Fibroblast of the aortic adventitia (primary cell): ENCODE measurements around the gene IFNA2. TPM values are rescaled to one million over a fixed set of nuclear protein-coding genes. Genes with fewer than 3 reads are reported as not detected.

Source experiments
- DNase-seq: peaks from one replicate; pipeline ENCODE4 v3.0.0-alpha.2; 2010; ENCODE audit warnings: low read depth
- H3K4me3 ChIP-seq: 2 replicates; pipeline ENCODE4 v1.5.1; 2011; ENCODE audit warnings: low read depth, mild to moderate bottlenecking, control low read depth, low read length, moderate library complexity
- total RNA-seq: library from RNA; depleted of rRNA; stranded (reverse); fragments of >200 nt; gene quantifications from 2 replicates; pipeline ENCODE4 v1.2.3, GENCODE V29; 2012; ENCODE audit warnings: low replicate concordance
- TF ChIP-seq, protein P1 (sequence below): IDR thresholded peaks from 2 replicates; pipeline ENCODE4 v1.5.1; 2011; ENCODE audit warnings: mild to moderate bottlenecking, low read length, control low read depth, inconsistent platforms; ENCODE audit not compliant: insufficient read depth

The IFNA2 gene
- total RNA-seq, 1 donor, result not detected

DNA sequence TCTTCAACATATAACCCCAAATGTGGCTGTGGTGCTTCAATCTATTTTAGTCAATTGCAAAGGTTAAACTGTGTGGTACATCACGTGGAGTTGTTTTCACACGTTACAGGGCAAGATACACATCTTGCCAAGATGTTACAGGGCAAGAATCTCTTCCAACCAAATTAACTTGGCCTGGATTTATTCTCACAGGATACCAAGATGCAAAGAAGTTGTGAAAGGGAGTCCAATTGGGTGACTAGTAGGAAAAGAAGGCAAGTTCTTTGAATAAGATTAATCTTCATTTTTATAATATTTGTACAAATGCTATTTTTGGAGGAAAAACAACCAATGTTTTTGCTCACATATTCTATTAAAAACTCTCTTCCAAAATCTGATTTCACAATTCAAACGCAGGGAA is 18.9 kb upstream of the IFNA2 start:
- DNase-seq, result peak; percentile 17
- H3K4me3 ChIP-seq, result no peak overlapping the region
- TF ChIP-seq, protein P1, sequence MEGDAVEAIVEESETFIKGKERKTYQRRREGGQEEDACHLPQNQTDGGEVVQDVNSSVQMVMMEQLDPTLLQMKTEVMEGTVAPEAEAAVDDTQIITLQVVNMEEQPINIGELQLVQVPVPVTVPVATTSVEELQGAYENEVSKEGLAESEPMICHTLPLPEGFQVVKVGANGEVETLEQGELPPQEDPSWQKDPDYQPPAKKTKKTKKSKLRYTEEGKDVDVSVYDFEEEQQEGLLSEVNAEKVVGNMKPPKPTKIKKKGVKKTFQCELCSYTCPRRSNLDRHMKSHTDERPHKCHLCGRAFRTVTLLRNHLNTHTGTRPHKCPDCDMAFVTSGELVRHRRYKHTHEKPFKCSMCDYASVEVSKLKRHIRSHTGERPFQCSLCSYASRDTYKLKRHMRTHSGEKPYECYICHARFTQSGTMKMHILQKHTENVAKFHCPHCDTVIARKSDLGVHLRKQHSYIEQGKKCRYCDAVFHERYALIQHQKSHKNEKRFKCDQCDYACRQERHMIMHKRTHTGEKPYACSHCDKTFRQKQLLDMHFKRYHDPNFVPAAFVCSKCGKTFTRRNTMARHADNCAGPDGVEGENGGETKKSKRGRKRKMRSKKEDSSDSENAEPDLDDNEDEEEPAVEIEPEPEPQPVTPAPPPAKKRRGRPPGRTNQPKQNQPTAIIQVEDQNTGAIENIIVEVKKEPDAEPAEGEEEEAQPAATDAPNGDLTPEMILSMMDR, result no peak

DNA sequence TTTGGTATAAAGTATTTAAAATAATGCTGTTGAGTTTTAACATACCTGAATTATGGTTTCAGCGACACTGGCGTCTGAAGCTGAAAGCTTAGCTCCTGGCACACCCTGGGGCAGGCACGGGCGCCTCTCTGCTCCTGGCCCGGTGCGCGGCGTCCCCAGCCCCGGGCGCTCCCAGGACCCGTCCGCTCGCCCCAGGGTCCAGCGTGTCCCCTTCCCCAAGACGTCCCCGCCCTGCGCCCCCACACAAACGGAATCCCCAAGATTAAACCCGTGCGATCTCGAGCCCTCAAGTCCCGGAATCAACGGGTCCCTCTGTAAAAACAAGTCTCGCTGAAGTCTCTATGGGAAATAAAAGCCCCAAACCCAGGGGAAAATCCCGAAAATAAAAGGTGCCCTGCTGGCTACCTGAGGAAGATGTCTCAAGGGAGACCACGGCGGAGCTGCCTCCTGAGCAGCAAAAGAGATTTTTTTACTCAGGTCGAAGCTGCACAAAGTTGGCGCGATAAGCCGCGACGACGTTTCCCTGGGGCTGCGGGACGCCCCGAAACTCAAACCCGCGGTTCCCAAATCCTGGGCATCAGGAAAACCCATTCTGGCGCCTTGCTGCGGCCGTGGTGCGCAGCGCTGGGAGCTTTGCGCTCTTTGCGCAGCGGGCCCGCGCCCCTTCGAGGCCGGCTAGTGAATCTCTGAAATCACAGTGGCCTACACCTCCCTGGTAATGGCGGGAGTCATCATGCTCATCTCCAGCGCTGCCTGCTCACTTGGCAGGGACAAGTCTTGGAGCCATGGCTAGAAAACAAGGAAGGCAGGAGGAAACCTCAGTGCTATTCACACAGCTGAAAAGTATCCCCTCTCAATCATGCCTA is 17.4 kb upstream of the IFNA2 start:
- no peak for DNase-seq
- TF ChIP-seq, protein P1, result no peak
- peak overlapping the region; percentile 38 for H3K4me3 ChIP-seq

DNA sequence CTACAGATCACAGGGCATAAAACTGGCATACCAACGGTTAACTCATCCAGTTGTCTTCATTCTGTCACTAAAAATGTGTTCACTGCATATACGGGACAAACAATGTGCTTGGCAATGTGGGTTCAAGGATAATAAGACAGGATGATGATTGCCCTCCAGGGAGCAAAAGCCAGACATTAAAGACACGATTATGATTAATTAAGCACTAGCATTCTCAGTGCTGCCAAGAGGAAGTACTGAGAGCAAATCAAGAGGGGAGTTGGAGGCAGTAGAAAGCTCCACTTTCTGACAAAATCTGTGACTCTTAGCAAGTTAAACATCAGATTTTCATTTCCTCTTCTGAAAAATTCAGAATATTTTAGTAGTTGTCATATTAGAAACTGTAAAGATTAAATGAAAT is 14.8 kb upstream of the IFNA2 start:
- DNase-seq, result no peak
- TF ChIP-seq, protein P1, result no peak
- H3K4me3 ChIP-seq, result no peak overlapping the region

DNA sequence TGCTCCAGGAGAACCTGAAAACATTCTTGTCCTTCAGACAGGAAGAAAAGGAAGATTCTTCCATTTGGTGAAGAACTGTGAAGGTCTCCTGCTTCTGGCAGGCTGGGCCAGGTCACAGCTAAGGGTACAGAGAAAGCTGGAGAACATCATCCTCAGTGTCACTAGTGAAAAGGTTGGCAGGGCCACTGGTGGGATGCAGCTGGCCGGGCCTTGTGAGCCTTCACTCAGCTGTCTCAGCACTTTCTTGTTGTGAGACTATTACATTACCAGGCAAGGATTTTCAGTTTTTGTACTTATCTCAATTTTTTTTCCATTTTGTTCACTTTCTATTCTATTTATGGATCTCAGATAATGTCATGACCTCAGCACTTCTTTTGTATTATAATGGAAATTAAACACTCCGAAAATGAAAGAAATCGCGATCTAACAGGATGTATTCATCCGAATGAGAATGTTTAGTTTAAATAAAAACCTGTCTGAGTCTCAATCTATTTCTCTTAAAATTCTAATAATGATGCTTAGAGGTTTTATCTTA is 13.8 kb upstream of the IFNA2 start:
- DNase-seq, result no peak
- TF ChIP-seq, protein P1, result no peak

DNA sequence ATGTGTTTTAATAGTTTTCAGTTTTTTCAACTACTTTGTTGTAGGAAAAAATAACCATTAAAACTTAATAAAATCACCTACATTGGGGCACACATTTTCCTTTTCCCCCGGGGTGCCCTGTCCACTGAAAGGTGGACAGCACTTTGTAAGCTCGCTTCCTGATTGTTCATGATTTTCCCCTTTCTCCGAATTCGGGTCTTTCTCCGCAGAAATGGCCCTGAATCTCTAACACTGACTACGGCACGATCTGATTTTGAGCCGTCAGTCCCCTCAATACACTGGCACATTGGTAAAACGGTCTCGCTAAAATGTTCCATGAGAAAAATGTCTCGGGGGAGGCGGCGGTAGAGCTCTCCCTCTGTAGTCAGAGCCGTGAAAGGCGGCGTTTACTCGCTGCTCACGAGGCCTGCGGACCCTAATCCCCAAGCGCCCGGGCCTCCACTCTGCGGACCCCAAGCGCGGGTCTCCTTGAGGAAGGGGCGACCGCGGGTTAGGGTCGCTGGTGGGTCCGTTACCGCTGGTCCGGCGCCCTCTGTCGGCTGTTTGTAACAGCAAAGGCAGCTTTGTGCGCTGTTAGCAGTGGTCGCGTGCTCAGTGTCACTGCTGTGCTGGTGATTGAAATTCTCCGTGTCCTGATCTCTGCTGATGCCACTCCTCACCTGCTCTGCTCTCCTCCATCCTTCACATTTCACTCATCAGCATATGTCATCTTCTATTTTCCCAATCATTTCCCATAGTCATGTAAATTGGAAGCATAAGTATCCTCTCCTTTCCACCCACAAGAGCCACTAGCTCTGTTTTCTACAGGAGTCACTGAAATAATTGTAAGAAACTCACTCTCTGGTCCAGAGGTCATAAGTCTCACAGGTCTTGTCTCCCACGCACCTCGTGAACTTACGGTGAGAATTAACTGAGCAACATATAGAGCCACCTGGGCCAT is 10.8 kb upstream of the IFNA2 start:
- peak; percentile 23 for DNase-seq
- TF ChIP-seq, protein P1, result peak; percentile 81
- peak overlapping the region; percentile 62 for H3K4me3 ChIP-seq

More for the DNA sequence above, 13.8 kb upstream of the IFNA2 start:
- H3K4me3 ChIP-seq, result no peak overlapping the region

DNA sequence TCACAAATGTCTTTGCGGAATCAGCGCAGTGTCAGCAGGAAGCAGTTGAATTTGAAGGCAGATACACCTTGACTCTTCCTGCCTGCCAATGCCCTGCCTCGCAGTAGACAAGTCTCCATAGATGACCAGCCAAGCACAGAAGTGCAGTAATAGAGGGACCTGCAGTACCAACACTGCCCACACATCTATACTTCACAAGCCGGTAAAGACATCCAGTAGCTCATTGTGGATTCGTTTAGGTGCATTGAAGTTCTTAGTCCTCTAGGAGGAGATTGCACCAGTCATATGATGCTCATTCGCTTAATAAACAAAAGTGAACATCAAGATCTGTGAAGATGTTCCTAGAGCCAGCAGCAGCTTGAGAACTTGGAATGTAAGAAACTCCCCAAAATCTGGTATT is 7.1 kb upstream of the IFNA2 start:
- DNase-seq, result no peak
- H3K4me3 ChIP-seq, result no peak overlapping the region
- TF ChIP-seq, protein P1, result peak; percentile 40
